Measurements from ENCODE around the gene BCAS1. TPM values are rescaled to one million over a fixed set of nuclear protein-coding genes. Genes with fewer than 3 reads are reported as not detected.

BCAS1 gene
- total RNA-seq, 4 donors from 2014 or later: 0.29 to 0.83 TPM; not detected in 2

DNA sequence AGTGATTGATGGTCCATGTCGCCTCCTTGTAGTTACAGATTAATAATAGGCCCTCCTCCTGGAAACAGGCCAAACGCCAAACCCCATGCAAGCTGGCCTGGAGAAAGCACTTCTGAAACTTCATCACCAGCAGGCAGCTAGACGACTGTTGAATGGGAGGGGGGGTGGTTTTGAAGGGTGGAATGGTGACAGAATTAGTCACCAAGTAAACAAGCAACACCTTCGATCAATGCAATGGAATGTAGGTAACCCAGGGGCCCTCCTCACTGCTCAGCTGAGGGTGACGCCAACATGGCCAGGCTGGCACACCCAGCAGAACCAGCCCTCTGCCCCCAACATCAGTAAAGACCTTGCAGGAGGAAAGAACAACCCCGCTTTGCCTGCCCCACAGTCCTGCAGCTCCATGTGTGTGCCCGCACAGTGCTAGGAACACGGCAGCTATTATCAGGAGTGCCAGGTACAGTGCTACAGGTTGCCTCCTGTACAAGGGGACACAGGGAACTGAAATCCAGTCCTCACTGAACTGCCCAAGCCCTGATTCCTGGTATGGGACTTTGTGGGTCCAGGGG is 2.7 kb downstream of the BCAS1 start:
- no peaks in the 10 kb centered on the region for H3K9me3 ChIP-seq
- intact Hi-C loops (cut with DNase I; ENCODE audit: low total_unique reads): no loop called here
- H3K27ac ChIP-seq: no peak overlapping the region
- no peak for DNase-seq
- H3K36me3 ChIP-seq: no peaks in the 10 kb centered on the region
- no peaks in the 10 kb centered on the region for H3K27me3 ChIP-seq
- TF ChIP-seq CTCF (IDR thresholded peaks at IDR 0.05) (no peak), POLR2A (IDR thresholded peaks at IDR 0.05) (no peak)
- H3K4me3 ChIP-seq: no peak overlapping the region
- H3K4me1 ChIP-seq: no peaks in the 10 kb centered on the region

- intact Hi-C loops (cut with DNase I; ENCODE audit: low total_unique reads): no loop called here
- H3K27me3 ChIP-seq: no peaks in the 10 kb centered on the region
- no peaks in the 10 kb centered on the region for H3K4me1 ChIP-seq
- DNase-seq: no peak
- H3K36me3 ChIP-seq: no peaks in the 10 kb centered on the region
- TF ChIP-seq POLR2A (IDR thresholded peaks at IDR 0.05) (no peak), CTCF (IDR thresholded peaks at IDR 0.05) (no peak)
- no peaks in the 10 kb centered on the region for H3K9me3 ChIP-seq
- no peak overlapping the region for H3K27ac ChIP-seq
- no peak overlapping the region for H3K4me3 ChIP-seq
These were observed 4.8 kb downstream of the BCAS1 start for GRCh38 chr20:54065601-54066038.

- Histone ChIP-seq H3K27me3 (no peaks in the 10 kb centered on the region), H3K27ac (no peak overlapping the region), H3K36me3 (no peaks in the 10 kb centered on the region), H3K4me3 (no peak overlapping the region), H3K9me3 (no peaks in the 10 kb centered on the region), H3K4me1 (no peaks in the 10 kb centered on the region)
- intact Hi-C loops (cut with DNase I; ENCODE audit: low total_unique reads): no loop called here
- no peak for DNase-seq
- no peak for TF ChIP-seq CTCF (IDR thresholded peaks at IDR 0.05)
- no peak for TF ChIP-seq POLR2A (IDR thresholded peaks at IDR 0.05)
These were observed 5.5 kb downstream of the BCAS1 start for GRCh38 chr20:54064939-54065338.

DNA sequence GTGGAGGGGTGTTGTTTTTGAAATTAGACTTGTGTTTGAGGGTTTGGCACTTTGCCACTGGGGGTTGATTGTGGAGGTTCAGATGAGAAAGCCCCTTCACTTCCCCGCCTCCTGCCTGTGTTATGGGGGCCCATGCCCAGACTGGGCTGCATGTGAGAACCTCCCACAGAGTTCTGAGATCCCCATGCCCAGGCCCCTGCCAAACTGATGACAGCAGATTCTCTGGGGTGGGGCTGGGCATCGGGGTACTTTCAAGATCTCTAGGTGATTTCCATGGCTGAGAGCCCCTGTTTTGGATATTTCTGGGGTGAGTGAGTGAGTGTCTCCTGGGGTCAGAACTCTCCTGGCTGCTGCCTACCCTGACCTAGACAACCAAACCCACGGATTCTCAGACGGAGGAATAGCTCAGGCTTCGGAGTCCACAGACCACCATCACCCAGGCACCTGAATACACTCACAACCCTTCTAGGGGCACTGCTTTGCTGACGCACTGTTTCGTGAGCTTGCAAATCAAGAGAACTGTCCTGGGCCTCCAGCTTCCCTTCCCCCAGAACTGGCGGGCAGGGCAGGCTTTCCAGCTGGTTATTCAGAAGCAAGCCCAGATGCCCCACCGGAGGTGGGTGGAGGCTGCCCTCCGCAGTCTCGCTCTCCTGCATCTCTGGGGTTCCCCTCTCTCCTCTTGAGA is 6.3 kb downstream of the BCAS1 start:
- Histone ChIP-seq H3K36me3 (no peaks in the 10 kb centered on the region), H3K27ac (no peak overlapping the region), H3K27me3 (no peaks in the 10 kb centered on the region), H3K9me3 (no peaks in the 10 kb centered on the region), H3K4me1 (no peaks in the 10 kb centered on the region), H3K4me3 (no peak overlapping the region)
- no peak for TF ChIP-seq POLR2A (IDR thresholded peaks at IDR 0.05)
- no peak for TF ChIP-seq CTCF (IDR thresholded peaks at IDR 0.05)
- intact Hi-C loops (cut with DNase I; ENCODE audit: low total_unique reads): no loop called here
- no peak for DNase-seq

- intact Hi-C loops (cut with DNase I; ENCODE audit: low total_unique reads): no loop called here
- Histone ChIP-seq H3K4me3 (no peak overlapping the region), H3K27me3 (no peaks in the 10 kb centered on the region), H3K27ac (no peak overlapping the region), H3K9me3 (no peaks in the 10 kb centered on the region), H3K4me1 (no peaks in the 10 kb centered on the region), H3K36me3 (no peaks in the 10 kb centered on the region)
- no peak for DNase-seq
- no peak for TF ChIP-seq CTCF (IDR thresholded peaks at IDR 0.05)
- TF ChIP-seq POLR2A (IDR thresholded peaks at IDR 0.05): no peak
These were observed 6.8 kb downstream of the BCAS1 start for GRCh38 chr20:54063580-54063979.
